ENCODE data around the gene TP53I11.

TP53I11 gene

DNA sequence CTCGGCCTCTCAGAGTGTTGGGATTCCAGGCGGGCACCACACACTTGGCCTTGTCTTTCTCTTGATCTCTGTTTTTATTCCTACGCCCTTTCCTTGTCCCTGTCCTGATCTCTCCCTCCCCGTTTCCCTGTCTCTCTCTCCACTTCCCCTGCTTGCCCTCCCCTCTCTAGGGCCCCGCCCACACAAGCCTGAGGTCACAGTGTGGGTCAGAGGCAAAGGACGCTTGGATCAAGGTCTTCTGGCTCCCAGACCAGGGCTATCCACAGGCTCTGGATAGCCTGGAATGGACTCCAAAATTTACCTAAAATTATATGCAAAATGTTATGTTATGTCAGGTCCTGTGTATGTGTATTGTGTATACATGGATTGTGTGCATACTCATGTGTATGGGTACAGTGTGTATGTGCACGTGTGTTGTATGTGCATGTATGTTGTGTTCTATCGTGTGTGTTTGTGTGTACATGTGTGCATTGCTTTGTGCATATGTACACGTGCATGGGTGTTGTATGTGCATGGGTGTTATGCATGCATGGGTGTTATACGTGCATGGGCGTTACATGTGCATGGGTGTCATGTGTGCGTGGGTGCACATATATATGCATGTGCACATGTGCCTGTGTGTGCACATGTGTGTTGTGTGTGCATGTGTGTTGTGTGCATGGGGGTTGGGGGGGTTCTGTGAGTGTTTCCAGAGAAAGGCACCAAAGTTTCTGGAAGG is 38.3 kb downstream of the TP53I11 start:
- no peak overlapping the region for H3K9ac ChIP-seq (ENCODE audit: low read length)
- H4K20me1 ChIP-seq (ENCODE audit: insufficient read depth, low read length) = no peaks in the 10 kb centered on the region
- H3K9me3 ChIP-seq (replicated peaks; ENCODE audit: insufficient read depth, low read length) = no peaks in the 10 kb centered on the region
- no peak overlapping the region for H3K4me2 ChIP-seq (ENCODE audit: low read depth, low read length)
- no peaks in the 10 kb centered on the region for H3K79me2 ChIP-seq (ENCODE audit: low read length)
- TF ChIP-seq, protein P1, sequence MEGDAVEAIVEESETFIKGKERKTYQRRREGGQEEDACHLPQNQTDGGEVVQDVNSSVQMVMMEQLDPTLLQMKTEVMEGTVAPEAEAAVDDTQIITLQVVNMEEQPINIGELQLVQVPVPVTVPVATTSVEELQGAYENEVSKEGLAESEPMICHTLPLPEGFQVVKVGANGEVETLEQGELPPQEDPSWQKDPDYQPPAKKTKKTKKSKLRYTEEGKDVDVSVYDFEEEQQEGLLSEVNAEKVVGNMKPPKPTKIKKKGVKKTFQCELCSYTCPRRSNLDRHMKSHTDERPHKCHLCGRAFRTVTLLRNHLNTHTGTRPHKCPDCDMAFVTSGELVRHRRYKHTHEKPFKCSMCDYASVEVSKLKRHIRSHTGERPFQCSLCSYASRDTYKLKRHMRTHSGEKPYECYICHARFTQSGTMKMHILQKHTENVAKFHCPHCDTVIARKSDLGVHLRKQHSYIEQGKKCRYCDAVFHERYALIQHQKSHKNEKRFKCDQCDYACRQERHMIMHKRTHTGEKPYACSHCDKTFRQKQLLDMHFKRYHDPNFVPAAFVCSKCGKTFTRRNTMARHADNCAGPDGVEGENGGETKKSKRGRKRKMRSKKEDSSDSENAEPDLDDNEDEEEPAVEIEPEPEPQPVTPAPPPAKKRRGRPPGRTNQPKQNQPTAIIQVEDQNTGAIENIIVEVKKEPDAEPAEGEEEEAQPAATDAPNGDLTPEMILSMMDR (IDR thresholded peaks at IDR 0.05; ENCODE audit: low read length) = no peak
- no peak for TF ChIP-seq EZH2 (optimal IDR thresholded peaks at IDR 0.05; ENCODE audit: low read depth, low read length)
- no peak for TF ChIP-seq EZH2phosphoT487 (IDR thresholded peaks at IDR 0.05; ENCODE audit: low read length)
- DNase-seq = no peak
- H3K36me3 ChIP-seq (replicated peaks; ENCODE audit: insufficient read depth, low read length) = no peaks in the 10 kb centered on the region
- no peaks in the 10 kb centered on the region for H3F3A ChIP-seq (ENCODE audit: insufficient read depth, low read length)
- no peak overlapping the region for H3K27ac ChIP-seq (ENCODE audit: low read length)
- H3K4me1 ChIP-seq (ENCODE audit: low read length) = peaks cover 14% of the 10 kb centered on the region
- no peaks in the 10 kb centered on the region; the same call in 1 of the 2 replicates for H3K27me3 ChIP-seq (replicated peaks; ENCODE audit: insufficient read depth, low read length)
- no peak overlapping the region for H2AFZ ChIP-seq (ENCODE audit: low read length)
- H3K9me2 ChIP-seq (replicated peaks; ENCODE audit: insufficient read depth, low read length) = no peaks in the 10 kb centered on the region
- no peak overlapping the region for H3K4me3 ChIP-seq (ENCODE audit: low read length)

- H3K4me2 ChIP-seq (ENCODE audit: low read depth, low read length) = peak overlapping the region; percentile 54; the same call in 1 of the 2 replicates
- H3K27ac ChIP-seq (ENCODE audit: low read length) = no peak overlapping the region
- no peaks in the 10 kb centered on the region for H3K36me3 ChIP-seq (replicated peaks; ENCODE audit: insufficient read depth, low read length)
- no peaks in the 10 kb centered on the region for H3F3A ChIP-seq (ENCODE audit: insufficient read depth, low read length)
- H3K9me3 ChIP-seq (replicated peaks; ENCODE audit: insufficient read depth, low read length) = no peaks in the 10 kb centered on the region
- TF ChIP-seq EZH2phosphoT487 (IDR thresholded peaks at IDR 0.05; ENCODE audit: low read length) (no peak), EZH2 (optimal IDR thresholded peaks at IDR 0.05; ENCODE audit: low read depth, low read length) (no peak)
- TF ChIP-seq, protein P1 (IDR thresholded peaks at IDR 0.05; ENCODE audit: low read length) = peak; percentile 83
- no peaks in the 10 kb centered on the region for H3K79me2 ChIP-seq (ENCODE audit: low read length)
- H3K27me3 ChIP-seq (replicated peaks; ENCODE audit: insufficient read depth, low read length) = no peaks in the 10 kb centered on the region; the same call in 1 of the 2 replicates
- no peak overlapping the region for H3K4me3 ChIP-seq (ENCODE audit: low read length)
- H3K4me1 ChIP-seq (ENCODE audit: low read length) = peaks cover 2% of the 10 kb centered on the region
- DNase-seq = peak; percentile 88
- H3K9ac ChIP-seq (ENCODE audit: low read length) = no peak overlapping the region
- H3K9me2 ChIP-seq (replicated peaks; ENCODE audit: insufficient read depth, low read length) = no peaks in the 10 kb centered on the region
- no peaks in the 10 kb centered on the region for H4K20me1 ChIP-seq (ENCODE audit: insufficient read depth, low read length)
- peak overlapping the region; percentile 42; the same call in 1 of the 2 replicates for H2AFZ ChIP-seq (ENCODE audit: low read length)
Observed at GRCh38 chr11:44911029-44911814, 39.5 kb downstream of the TP53I11 start.

- Histone ChIP-seq H3F3A (ENCODE audit: insufficient read depth, low read length) (no peaks in the 10 kb centered on the region), H3K27ac (ENCODE audit: low read length) (no peak overlapping the region), H3K4me3 (ENCODE audit: low read length) (no peak overlapping the region), H2AFZ (ENCODE audit: low read length) (no peak overlapping the region), H3K27me3 (replicated peaks; ENCODE audit: insufficient read depth, low read length) (no peaks in the 10 kb centered on the region; the same call in 1 of the 2 replicates), H3K9me2 (replicated peaks; ENCODE audit: insufficient read depth, low read length) (no peaks in the 10 kb centered on the region), H4K20me1 (ENCODE audit: insufficient read depth, low read length) (no peaks in the 10 kb centered on the region), H3K4me1 (ENCODE audit: low read length) (no peaks in the 10 kb centered on the region), H3K79me2 (ENCODE audit: low read length) (no peaks in the 10 kb centered on the region), H3K9me3 (replicated peaks; ENCODE audit: insufficient read depth, low read length) (no peaks in the 10 kb centered on the region), H3K4me2 (ENCODE audit: low read depth, low read length) (no peak overlapping the region), H3K9ac (ENCODE audit: low read length) (no peak overlapping the region), H3K36me3 (replicated peaks; ENCODE audit: insufficient read depth, low read length) (no peaks in the 10 kb centered on the region)
- TF ChIP-seq, protein P1 (IDR thresholded peaks at IDR 0.05; ENCODE audit: low read length) = no peak
- TF ChIP-seq EZH2 (optimal IDR thresholded peaks at IDR 0.05; ENCODE audit: low read depth, low read length) = no peak
- TF ChIP-seq EZH2phosphoT487 (IDR thresholded peaks at IDR 0.05; ENCODE audit: low read length) = no peak
- DNase-seq = no peak
Observed at GRCh38 chr11:44910591-44910990, 40.1 kb downstream of the TP53I11 start.
